ENCODE results near the gene C4orf17.
"Not testable (repeated sequence)": the region's sequence is repeated elsewhere in the genome, so short reads cannot be mapped to it uniquely, and the experiment has no call there.

The C4orf17 gene

GRCh38 chr4:99510721-99511120 is at the start of gene C4orf17:
Gene C4orf17, plus strand, starts transcription at chr4:99511021. Its CDS starts 2,061 bp downstream, at chr4:99513082.
- ATAC-seq, result no peak

GRCh38 chr4:99461623-99462401 is 49.0 kb upstream of the C4orf17 start:
- ATAC-seq, result no peak

GRCh38 chr4:99462875-99463464 is 47.9 kb upstream of the C4orf17 start:
- peak; percentile 56 to 58 for ATAC-seq

- no peak for ATAC-seq
Observed at GRCh38 chr4:99463566-99463965, 47.3 kb upstream of the C4orf17 start.

- ATAC-seq, result no peak
Observed at GRCh38 chr4:99467887-99468286, 42.9 kb upstream of the C4orf17 start.

GRCh38 chr4:99468889-99469288 is 41.9 kb upstream of the C4orf17 start:
- no peak for ATAC-seq

GRCh38 chr4:99471349-99471748 is 39.5 kb upstream of the C4orf17 start:
- no peak for ATAC-seq

- no peak for ATAC-seq
Observed at GRCh38 chr4:99471896-99472295, 38.9 kb upstream of the C4orf17 start.

- no peak for ATAC-seq
Observed at GRCh38 chr4:99473131-99473530, 37.7 kb upstream of the C4orf17 start.

GRCh38 chr4:99483636-99484035 is 27.2 kb upstream of the C4orf17 start:
- ATAC-seq, result no peak

GRCh38 chr4:99485212-99485611 is 25.6 kb upstream of the C4orf17 start:
- ATAC-seq, result no peak

GRCh38 chr4:99486648-99487047 is 24.2 kb upstream of the C4orf17 start:
- ATAC-seq, result not testable (repeated sequence)

GRCh38 chr4:99490286-99490685 is 20.5 kb upstream of the C4orf17 start:
- no peak for ATAC-seq

- no peak for ATAC-seq
Observed at GRCh38 chr4:99504804-99505502, 5.9 kb upstream of the C4orf17 start.

GRCh38 chr4:99506781-99507180 is 4.0 kb upstream of the C4orf17 start:
- ATAC-seq, result no peak

- ATAC-seq, result no peak
Observed at GRCh38 chr4:99507349-99507748, 3.5 kb upstream of the C4orf17 start.

GRCh38 chr4:99507762-99508161 is 3.1 kb upstream of the C4orf17 start:
- ATAC-seq, result peak; percentile 87 to 92

- ATAC-seq, result no peak
Observed at GRCh38 chr4:99518601-99519295, 7.9 kb downstream of the C4orf17 start.

GRCh38 chr4:99529228-99529627 is 18.4 kb downstream of the C4orf17 start:
- ATAC-seq, result no peak

- ATAC-seq, result no peak
Observed at GRCh38 chr4:99529956-99530355, 19.1 kb downstream of the C4orf17 start.

GRCh38 chr4:99534699-99535098 is 23.9 kb downstream of the C4orf17 start:
- ATAC-seq, result not testable (repeated sequence)

GRCh38 chr4:99536271-99536670 is 25.4 kb downstream of the C4orf17 start:
- no peak for ATAC-seq

- ATAC-seq, result no peak
Observed at GRCh38 chr4:99536848-99537247, 26.0 kb downstream of the C4orf17 start.
